Coronary artery (tissue), 2 donors: ENCODE measurements around the gene NFATC4.

ENCODE experiments used
- DNase-seq: peaks from one replicate; pipeline ENCODE4 v3.0.0-alpha.2; 2017; ENCODE audit warnings: low spot score
- H3K27ac ChIP-seq, 2 donors: fragments of 200-600 bp; sonication (generic); one replicate each; pipeline ENCODE4 v1.5.1; 2016 to 2019
- H3K4me3 ChIP-seq: fragments of 200-600 bp; sonication (generic); 2 replicates; pipeline ENCODE4 v1.5.1; 2016; ENCODE audit warnings: mild to moderate bottlenecking, moderate library complexity
- CTCF ChIP-seq: fragments of 200-600 bp; sonication (generic); IDR thresholded peaks from one replicate; pipeline ENCODE4 v1.5.1; 2019; ENCODE audit warnings: antibody characterized with exemption

NFATC4 gene

GRCh38 chr14:24403294-24403998 lies 35.5 kb downstream of the NFATC4 start:
- H3K27ac ChIP-seq = no peak overlapping the region
- DNase-seq = no peak
- no peak for TF ChIP-seq CTCF
- no peak overlapping the region for H3K4me3 ChIP-seq

- DNase-seq = no peak
- Histone ChIP-seq H3K27ac (no peak overlapping the region), H3K4me3 (no peak overlapping the region)
- no peak for TF ChIP-seq CTCF
Measured at GRCh38 chr14:24404814-24405213, 36.8 kb downstream of the NFATC4 start.

GRCh38 chr14:24406416-24406815 lies 38.4 kb downstream of the NFATC4 start:
- no peak for DNase-seq
- H3K4me3 ChIP-seq = no peak overlapping the region
- no peak for TF ChIP-seq CTCF
- H3K27ac ChIP-seq = no peak overlapping the region

- no peak for DNase-seq
- no peak for TF ChIP-seq CTCF
- Histone ChIP-seq H3K27ac (no peak overlapping the region), H3K4me3 (no peak overlapping the region)
Measured at GRCh38 chr14:24407608-24408325, 39.8 kb downstream of the NFATC4 start.

- no peak for TF ChIP-seq CTCF
- DNase-seq = peak; percentile 56
- no peak overlapping the region for H3K4me3 ChIP-seq
- no peak overlapping the region for H3K27ac ChIP-seq
Measured at GRCh38 chr14:24408764-24409163, 40.8 kb downstream of the NFATC4 start.

- Histone ChIP-seq H3K4me3 (no peak overlapping the region), H3K27ac (no peak overlapping the region)
- no peak for TF ChIP-seq CTCF
- no peak for DNase-seq
Measured at GRCh38 chr14:24409192-24409591, 41.2 kb downstream of the NFATC4 start.

GRCh38 chr14:24409956-24410355 lies 42.0 kb downstream of the NFATC4 start:
- DNase-seq = no peak
- Histone ChIP-seq H3K4me3 (no peak overlapping the region), H3K27ac (no peak overlapping the region)
- TF ChIP-seq CTCF = no peak
